Fibroblast of skin of right quadriceps (primary cell): ENCODE measurements around the gene SHC2.

ENCODE experiments used
- DNase-seq: peaks from one replicate; pipeline ENCODE4 v3.0.0-alpha.2; 2013

Gene SHC2

DNA sequence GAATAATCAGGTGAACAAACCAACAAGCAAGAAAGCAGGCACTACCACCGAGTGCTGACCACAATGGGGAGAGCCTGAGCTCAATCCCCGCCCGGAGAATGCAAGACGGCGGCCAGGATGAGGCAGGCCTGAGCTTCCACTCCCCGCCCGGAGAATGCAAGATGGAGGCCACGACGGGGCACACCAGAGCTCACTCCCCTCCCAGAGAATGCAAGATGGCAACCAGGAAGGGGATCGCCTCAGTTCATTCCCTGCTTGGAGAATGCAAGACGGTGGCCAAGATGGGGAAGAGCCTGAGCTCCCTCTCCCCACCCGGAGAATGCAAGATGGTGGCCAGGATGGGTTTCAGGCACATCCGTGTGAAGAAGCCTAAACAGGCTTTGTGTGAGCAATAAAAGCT, 91.6 kb downstream of the SHC2 start:
- no peak for DNase-seq

DNA sequence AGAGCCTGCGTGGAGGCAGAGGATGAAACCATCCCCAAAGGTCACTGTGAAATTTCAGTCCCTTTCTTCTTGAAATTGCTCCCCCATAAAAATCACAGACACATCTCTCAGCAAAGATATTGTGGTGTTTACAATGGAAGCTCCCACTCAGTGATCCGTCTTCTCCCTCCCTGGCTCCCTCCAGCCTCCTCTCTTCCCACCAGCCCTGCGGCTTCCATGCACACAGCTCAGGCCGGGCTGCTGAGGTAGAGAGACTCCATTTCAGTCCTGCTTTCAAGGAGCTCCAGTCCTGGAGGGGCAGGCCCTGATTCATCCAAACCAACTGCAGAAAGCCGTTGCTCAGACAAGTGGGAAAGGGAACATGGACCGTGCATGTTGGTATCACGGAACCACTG, 92.2 kb downstream of the SHC2 start:
- no peak for DNase-seq

DNA sequence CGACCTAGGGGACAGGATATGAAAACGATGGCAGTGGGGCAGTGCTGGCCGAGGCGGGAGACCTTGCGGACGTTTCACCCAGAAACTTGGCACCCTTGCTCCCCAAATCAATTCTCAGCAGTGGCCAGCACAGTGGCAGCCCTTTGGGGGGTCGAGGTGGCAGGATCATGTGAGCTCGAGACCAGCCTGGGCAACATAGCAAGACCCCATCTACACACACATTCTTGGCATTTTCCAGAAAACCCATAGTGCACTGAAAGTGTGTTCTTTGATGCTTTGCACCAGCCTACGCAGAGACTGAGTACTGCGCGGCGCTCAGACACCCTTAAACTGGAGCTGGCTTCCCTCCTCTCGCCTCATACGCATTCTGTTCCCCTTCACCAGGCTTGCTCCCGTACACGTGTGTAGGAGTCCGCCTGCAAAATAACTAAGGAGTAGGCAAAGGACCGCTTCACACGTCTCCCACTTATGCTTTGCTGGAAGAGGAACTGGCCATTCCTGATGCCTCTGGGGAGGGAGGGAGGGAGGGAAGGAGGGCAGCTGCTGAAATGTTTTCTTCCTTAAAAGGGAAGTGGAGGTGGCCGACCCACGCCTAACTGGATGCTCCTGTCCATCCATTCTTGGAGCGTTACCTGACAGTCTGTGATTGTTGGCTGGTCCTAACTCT, 92.7 kb downstream of the SHC2 start:
- no peak for DNase-seq

DNA sequence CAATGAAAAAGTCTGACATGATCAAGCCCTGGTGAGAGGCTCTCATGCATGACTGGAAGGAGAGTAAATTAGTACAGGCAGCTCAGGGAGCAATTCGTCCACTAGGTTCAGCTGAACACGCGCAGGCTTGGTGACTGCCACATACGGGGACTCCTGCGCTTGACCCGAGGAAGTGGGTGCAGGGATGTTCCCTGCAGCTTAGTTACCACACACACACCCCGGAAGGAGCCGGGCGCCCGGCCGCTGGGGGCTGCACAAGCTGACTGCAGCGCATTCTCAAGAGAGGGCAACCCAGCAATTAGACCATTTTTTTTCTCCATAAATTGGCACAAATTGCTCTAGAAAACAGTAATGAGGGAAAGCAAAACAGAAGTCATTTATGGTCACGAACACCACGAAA, 93.3 kb downstream of the SHC2 start:
- DNase-seq: no peak

DNA sequence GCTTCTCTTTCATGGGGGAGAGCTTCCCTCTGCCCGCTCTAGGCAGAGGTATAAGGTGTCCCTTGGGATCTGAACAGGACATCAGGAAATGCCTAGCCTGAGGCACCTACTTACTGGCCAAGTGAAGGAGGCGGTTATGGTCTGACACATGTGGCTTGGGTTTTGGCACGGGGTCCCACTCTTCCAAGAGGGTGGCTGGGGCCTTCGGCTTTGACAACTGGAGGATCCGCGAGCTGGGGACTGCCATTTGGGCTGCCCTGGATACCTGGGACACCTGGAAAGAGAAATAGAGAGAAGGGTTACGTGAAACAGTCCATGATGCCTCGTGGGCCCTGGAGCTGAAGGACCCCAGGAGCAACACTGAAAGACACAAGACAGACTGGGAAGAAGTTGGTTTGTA, 93.9 kb downstream of the SHC2 start:
- no peak for DNase-seq
